Mucosa of stomach (tissue), 1 donor: ENCODE measurements around the gene MIXL1.

Experiments
- H3K27me3 ChIP-seq: one replicate; pipeline ENCODE4 v1.7.0; 2013; ENCODE audit warnings: mild to moderate bottlenecking, low read length; ENCODE audit not compliant: control insufficient read depth, insufficient read depth
- H3K36me3 ChIP-seq: one replicate; pipeline ENCODE4 v1.7.0; 2013; ENCODE audit warnings: low read length; ENCODE audit not compliant: control insufficient read depth, insufficient read depth
- H3K4me1 ChIP-seq: one replicate; pipeline ENCODE4 v1.7.0; 2013; ENCODE audit warnings: mild to moderate bottlenecking, low read length; ENCODE audit not compliant: control insufficient read depth, insufficient read depth
- H3K4me3 ChIP-seq: one replicate; pipeline ENCODE4 v1.7.0; 2013; ENCODE audit warnings: low read length
- H3K9ac ChIP-seq: one replicate; pipeline ENCODE4 v1.7.0; 2013; ENCODE audit warnings: mild to moderate bottlenecking, low read length, moderate library complexity
- H3K9me3 ChIP-seq: one replicate; pipeline ENCODE4 v1.7.0; 2013; ENCODE audit warnings: mild to moderate bottlenecking, low read length, moderate library complexity; ENCODE audit not compliant: control insufficient read depth
- donor health status: Pancreatic carcinoma.

The MIXL1 gene

DNA sequence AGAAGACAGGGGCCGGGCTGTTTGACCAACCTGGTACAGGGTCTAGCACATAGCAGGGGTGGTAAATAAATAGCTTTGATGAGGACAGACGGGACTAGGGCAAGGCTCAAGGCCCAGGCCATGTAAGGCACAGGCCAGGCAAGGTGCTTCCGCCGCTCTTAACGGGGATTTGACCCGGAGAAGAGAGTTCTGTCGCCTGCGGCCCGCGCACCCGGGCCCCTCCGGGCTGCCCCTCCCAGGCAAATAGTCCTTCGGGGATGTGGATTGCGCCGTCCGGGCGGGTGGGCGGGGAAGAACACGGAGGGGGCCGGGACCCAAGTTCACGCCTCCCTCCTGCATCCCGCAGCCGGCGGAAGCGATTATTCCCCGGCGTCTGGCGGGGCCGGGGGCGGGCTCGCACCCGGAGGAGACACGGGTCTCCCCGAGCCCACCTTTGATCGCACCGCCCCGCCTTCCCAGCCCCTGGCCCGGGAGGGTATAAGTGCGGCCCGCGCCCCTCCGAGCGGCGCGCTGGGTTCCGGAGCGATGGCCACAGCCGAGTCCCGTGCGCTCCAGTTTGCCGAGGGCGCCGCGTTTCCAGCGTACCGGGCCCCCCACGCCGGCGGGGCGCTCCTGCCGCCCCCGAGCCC, at the start of gene MIXL1:
Gene MIXL1 (plus strand): TSS at position 508 of the 629 bp plus-strand sequence. CDS start 18 bp downstream, at position 526.
- H3K4me3 ChIP-seq: no peak within 1 kb of the TSS
- peaks cover 8% of the 10 kb centered on the region for H3K27me3 ChIP-seq
- no peaks in the 10 kb centered on the region for H3K9me3 ChIP-seq
- no peaks in the 10 kb centered on the region for H3K36me3 ChIP-seq
- no peak within 1 kb of the TSS for H3K9ac ChIP-seq
- no peaks in the 10 kb centered on the region for H3K4me1 ChIP-seq

DNA sequence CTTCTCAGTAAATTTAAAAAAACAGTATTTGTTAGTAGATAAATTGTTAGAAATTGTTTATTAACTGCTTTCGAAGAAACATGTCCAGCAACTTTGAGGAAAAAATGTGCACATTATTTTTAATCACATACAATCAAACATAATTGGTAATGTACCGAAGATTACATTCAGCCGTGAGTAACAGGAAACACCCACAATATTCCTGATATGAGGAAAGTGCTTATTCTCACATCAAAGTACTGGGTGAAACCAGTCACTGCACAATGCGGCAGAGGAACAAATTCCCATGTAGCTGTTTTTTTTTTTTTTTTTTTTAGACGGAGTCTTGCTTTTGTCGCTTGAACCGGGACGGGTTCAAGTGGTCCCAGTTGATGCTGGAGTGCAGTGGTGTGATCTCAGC, 46.6 kb upstream of the MIXL1 start:
- Histone ChIP-seq H3K27me3 (no peaks in the 10 kb centered on the region), H3K9ac (no peak overlapping the region), H3K36me3 (no peaks in the 10 kb centered on the region), H3K4me3 (no peak overlapping the region), H3K4me1 (peaks cover 24% of the 10 kb centered on the region), H3K9me3 (no peaks in the 10 kb centered on the region)

DNA sequence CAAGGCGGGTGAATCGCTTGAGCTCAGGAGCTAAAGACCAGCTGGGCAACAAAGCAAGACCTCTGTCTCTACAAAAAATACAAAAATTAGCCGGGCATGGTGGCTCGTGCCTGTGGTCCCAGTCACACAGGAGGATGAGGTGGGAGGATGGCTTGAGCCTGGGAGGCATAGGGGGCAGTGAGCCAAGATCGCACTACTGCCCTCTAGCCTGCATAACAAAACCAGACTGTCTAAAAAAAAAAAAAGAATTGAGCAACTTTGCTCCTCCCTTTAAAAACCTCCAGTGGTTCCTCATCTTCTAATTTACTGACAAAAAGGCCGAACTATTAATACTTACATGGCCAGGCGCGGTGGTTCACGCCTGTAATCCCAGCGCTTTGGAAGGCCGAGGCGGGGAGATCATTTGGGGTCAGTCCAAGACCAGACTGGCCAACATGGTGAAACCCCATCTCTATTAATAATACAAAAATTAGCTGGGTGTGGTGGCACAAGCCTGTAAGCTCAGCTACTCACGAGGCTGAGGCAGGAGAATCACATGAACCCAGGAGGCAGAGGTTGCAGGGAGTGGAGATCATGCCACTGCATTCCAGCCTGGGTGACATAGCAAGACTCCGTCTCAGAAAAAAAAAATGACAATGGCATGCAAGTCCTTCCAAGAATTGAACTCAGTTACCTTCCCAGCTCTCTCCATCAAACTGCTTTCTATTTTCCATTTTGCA, 41.3 kb upstream of the MIXL1 start:
- H3K9ac ChIP-seq: no peak overlapping the region
- peaks cover 37% of the 10 kb centered on the region for H3K4me1 ChIP-seq
- H3K9me3 ChIP-seq: no peaks in the 10 kb centered on the region
- no peaks in the 10 kb centered on the region for H3K36me3 ChIP-seq
- H3K4me3 ChIP-seq: no peak overlapping the region
- no peaks in the 10 kb centered on the region for H3K27me3 ChIP-seq

DNA sequence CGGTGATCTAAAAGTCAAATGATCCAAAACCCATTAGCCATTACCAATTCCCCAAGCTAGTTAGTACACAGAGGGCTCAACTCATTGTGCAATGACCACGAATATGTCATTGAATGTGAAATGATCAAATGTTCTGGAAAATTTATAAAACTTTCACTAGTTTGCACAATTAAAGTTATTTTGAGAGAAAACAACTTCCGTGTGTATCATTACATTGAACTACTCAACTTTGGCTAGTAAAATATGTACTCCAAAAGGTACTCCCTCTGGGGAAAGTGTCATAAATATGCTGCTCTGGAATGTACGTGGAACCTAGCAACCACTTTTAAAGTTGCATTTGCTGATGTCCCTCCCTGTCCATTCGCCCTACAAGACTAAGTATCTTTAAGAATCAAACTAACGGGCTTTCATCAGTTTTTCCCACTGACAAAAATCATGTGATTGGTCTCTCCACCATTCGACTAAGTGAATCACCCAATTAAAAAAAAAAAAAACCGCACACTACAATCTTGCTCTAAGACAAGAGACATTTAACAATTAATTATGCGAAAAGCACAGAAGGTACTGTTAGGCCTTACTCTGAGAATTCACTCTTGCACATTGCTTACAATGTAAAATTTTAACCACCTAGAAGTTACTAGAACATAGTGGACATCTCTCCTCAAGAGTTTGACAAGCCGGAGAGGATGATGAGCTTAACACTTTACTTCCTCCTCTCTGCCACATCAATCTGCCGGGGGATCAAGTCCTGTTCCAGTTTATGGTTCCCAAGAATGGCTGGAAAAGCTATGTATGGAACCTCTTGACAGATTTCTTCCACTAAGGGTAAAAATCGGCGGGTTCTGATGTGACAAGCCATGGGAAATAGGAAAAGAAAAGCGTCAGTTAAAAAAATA, 38.1 kb upstream of the MIXL1 start:
- Histone ChIP-seq H3K27me3 (no peaks in the 10 kb centered on the region), H3K36me3 (no peaks in the 10 kb centered on the region), H3K9me3 (no peaks in the 10 kb centered on the region), H3K4me1 (peaks cover 31% of the 10 kb centered on the region), H3K4me3 (peak overlapping the region; percentile 73), H3K9ac (peak overlapping the region; percentile 96)

DNA sequence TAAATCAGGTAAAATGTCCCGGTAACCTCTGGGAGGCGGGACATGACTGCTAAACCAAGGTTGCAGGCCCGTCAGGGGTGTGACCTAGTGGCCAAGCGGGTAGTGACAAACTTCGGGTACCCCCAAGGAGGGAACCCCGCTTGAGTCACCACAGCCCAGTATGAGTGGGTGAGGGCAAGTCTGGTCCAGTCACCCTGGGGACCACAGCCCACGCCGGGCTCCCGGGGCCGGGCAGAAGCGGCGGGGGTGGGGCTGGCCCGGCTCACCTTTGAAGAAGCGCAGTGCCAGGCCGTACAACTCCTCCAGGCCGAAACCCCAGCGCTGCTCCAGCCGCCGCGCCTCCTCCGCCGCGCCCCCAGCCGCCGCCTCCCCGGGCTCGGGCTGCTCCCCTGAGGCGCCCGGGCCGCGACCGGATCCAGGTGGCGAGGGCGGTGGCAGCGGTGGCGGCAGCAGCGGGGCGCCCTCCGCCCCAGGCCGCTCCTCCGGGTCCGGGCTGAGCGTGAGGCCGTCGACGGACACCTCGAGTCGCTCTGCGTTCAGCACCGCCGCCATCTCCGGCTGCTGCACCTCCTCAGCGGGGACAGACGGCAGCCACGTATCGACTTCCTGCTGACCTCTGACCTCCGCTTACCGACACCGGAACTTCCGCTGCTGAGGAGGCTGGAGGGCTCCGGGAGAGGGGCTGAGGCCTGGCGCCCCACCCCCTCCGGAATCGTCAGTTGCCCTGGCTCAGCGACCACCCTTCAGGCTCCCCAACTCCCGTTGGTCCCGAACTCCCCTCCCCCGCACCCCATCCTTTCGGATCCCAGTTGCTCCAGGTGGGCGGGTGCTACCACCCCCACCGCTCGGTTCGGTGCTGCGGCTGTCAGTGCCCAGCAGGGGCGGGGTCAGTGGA, 37.1 kb upstream of the MIXL1 start, which contains the start of gene ACBD3:
Gene ACBD3 (minus strand): TSS at position 618 of the 895 bp plus-strand sequence. CDS start 66 bp downstream, at position 552.
- Histone ChIP-seq H3K4me1 (peaks cover 28% of the 10 kb centered on the region), H3K9ac (peak within 1 kb of the TSS; percentile 96), H3K27me3 (no peaks in the 10 kb centered on the region), H3K4me3 (peak within 1 kb of the TSS; percentile 73), H3K9me3 (no peaks in the 10 kb centered on the region), H3K36me3 (no peaks in the 10 kb centered on the region)

DNA sequence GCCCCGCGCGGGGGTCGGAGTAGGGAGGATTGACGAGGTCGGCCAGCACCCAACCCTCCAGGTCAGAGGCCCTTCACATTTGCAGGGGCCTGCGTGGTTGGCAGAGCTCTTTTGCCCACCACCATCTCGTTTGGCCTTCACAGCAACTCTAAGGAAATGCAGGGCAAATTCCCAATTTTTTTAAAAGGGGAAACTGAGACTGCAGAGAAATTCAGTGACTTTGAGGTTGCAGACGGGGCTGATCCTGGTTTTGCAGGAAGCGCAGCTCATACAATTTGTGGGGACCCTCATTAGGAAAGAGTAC, 36.5 kb upstream of the MIXL1 start:
- H3K9ac ChIP-seq: peak overlapping the region; percentile 96
- H3K36me3 ChIP-seq: no peaks in the 10 kb centered on the region
- peaks cover 22% of the 10 kb centered on the region for H3K4me1 ChIP-seq
- H3K27me3 ChIP-seq: no peaks in the 10 kb centered on the region
- no peaks in the 10 kb centered on the region for H3K9me3 ChIP-seq
- peak overlapping the region; percentile 73 for H3K4me3 ChIP-seq

DNA sequence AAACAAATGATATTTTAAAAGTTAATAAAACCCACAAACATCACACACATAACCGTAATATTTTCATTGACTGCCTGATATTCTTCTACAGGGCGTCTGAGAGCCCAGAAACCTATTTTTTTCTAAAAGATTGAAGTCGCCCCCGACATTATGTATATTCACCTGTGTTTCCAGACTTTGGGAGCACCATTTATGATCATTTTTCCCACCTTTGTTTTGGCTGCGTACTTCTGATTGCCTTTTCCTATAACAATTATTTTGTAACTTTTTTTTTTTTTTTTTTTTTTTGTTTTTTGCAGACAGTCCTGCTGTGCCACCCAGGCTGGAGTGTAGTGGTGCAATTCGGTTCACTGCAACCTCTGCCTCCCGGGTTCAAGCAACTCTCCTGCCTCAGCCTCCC, 36.1 kb upstream of the MIXL1 start:
- Histone ChIP-seq H3K4me3 (peak overlapping the region; percentile 73), H3K27me3 (no peaks in the 10 kb centered on the region), H3K36me3 (no peaks in the 10 kb centered on the region), H3K9me3 (no peaks in the 10 kb centered on the region), H3K9ac (peak overlapping the region; percentile 96), H3K4me1 (peaks cover 18% of the 10 kb centered on the region)

DNA sequence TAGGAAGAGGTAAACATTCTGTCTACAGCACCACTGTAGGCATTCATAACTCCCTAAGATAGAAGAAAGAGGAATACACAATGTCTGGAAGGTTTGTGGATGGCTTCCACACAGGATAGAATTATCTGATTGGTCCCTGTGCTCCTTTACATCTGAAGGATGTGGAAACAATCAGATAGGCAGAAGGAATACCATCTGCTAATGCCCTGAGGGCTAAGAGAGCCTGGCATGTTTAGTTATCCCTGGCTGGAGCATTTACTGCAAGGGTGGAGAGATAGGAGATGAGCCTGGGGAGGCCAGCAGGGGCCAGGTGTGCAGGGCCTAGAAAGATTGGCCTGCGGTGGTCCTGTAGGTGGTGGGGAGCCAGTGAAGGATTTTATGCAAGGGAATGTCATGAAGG, 28.3 kb upstream of the MIXL1 start:
- Histone ChIP-seq H3K9me3 (no peaks in the 10 kb centered on the region), H3K9ac (no peak overlapping the region), H3K4me1 (no peaks in the 10 kb centered on the region), H3K27me3 (no peaks in the 10 kb centered on the region), H3K4me3 (no peak overlapping the region), H3K36me3 (no peaks in the 10 kb centered on the region)

DNA sequence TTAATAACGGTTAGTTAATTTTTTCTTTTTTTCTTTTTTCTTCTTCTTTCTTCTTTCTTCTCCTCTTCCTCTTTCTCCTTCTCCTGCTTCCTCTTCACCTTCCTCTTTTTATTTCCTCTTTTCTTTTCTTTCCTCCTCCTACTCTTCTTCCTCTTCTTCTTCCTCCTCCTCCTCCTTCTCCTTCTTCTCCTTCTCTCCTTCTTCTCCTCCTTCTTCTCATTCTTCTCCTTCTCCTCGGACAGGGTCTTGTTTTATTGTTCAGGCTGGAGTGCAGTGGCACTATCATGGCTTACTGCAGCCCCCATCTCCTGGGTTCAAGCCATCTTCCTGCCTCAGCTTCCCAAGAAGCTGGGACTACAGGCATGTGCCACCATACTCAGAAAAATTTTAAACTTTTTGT, 23.5 kb upstream of the MIXL1 start:
- no peaks in the 10 kb centered on the region for H3K4me1 ChIP-seq
- H3K9ac ChIP-seq: no peak overlapping the region
- no peaks in the 10 kb centered on the region for H3K9me3 ChIP-seq
- no peak overlapping the region for H3K4me3 ChIP-seq
- H3K36me3 ChIP-seq: no peaks in the 10 kb centered on the region
- H3K27me3 ChIP-seq: no peaks in the 10 kb centered on the region

DNA sequence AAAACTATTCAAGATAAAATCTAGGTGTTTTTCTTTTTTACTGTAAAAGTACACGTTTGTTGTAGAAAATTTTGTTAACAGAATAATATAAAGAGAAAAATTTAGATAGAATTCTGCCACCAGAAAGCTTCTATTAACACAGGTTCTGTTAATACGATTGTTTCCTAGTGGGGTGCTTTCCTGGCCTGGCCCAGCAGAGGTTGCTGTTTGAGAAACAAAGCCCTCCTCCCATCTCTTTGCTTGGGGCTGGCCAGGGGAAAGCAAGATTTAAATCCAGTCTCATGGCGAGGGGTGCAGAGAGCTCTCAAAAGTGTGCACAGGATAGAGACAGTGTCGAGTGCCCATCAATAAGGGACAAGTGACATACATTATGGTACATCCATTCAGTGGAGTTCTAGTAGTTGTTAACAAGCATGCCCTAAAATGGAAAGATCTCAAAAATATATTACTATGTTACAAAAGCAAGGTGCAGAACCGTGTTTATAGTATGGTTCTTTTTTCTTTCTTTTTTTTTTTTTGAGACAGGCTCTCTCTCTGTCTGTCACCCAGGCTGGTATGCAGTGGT, 22.4 kb upstream of the MIXL1 start:
- H3K27me3 ChIP-seq: no peaks in the 10 kb centered on the region
- no peak overlapping the region for H3K4me3 ChIP-seq
- no peaks in the 10 kb centered on the region for H3K9me3 ChIP-seq
- no peaks in the 10 kb centered on the region for H3K36me3 ChIP-seq
- no peak overlapping the region for H3K9ac ChIP-seq
- H3K4me1 ChIP-seq: no peaks in the 10 kb centered on the region

DNA sequence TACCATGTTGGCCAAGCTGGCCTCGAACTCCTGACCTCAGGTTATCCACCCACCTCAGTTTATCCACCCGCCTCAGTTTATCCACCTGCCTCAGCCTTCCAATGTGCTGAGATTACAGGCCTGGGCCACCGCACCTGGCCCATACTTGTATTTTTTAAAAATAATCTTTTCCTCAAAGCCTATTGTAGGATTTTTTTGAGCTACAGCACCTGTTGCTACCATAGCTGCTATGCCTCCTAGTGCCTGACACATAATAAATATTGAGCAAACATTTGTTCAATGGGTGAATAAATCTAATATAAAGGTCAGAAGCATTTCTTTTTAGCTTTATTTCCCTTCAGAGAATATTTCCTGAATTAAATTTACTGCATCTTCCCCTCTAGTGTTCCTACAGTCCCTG, 21.2 kb upstream of the MIXL1 start:
- Histone ChIP-seq H3K4me1 (no peaks in the 10 kb centered on the region), H3K4me3 (no peak overlapping the region), H3K9me3 (no peaks in the 10 kb centered on the region), H3K9ac (no peak overlapping the region), H3K36me3 (no peaks in the 10 kb centered on the region), H3K27me3 (no peaks in the 10 kb centered on the region)
